ENCODE data around the gene CD83.

- no peak for TF ChIP-seq EZH2phosphoT487 (IDR thresholded peaks at IDR 0.05; ENCODE audit: borderline replicate concordance, low read length)
- no peak for TF ChIP-seq CTCF (conservative IDR thresholded peaks at IDR 0.05; ENCODE audit: low read depth, low read length)
- TF ChIP-seq EZH2 (IDR thresholded peaks at IDR 0.05; ENCODE audit: low read length, unreplicated experiment), result no peak
Observed at GRCh38 chr6:14102383-14102782, 15.2 kb upstream of the CD83 start.
